ENCODE results near the gene CNPY2. TPM values are rescaled to one million over a fixed set of nuclear protein-coding genes. Genes with fewer than 3 reads are reported as not detected.

Gene CNPY2
- total RNA-seq, 2 donors from 2014 or later, result 183 to 198 TPM

DNA sequence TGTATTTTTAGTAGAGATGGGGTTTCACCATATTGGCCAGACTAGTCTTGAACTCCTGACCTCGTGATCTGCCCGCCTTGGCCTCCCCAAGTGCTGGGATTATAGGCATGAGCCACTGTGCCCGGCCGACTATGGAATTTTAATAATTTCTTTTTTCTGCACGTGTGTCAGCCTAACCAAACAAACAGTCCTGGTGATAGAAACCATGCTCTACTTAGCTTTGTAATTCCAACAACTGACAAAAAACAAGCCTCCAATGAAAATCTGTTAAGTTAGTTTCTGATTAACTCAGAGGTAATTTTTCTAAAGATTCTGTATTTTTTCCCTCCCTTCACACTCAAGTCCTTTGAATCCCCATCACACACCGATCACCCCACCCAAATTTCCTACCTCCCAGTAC lies 33.8 kb downstream of the CNPY2 start:
- Histone ChIP-seq H3K9ac (ENCODE audit: extremely low read depth, low read length, poor library complexity, severe bottlenecking) (no peak overlapping the region), H3K9me3 (ENCODE audit: control insufficient read depth, low read length) (no peaks in the 10 kb centered on the region), H3K27me3 (ENCODE audit: control insufficient read depth, insufficient read depth, low read length, poor library complexity, severe bottlenecking) (no peaks in the 10 kb centered on the region), H3K36me3 (ENCODE audit: control insufficient read depth, insufficient read depth, low read length) (peaks cover 69% of the 10 kb centered on the region), H3K27ac (ENCODE audit: low read depth, low read length) (no peak overlapping the region), H3K4me1 (ENCODE audit: control insufficient read depth, insufficient read depth, low read length) (no peaks in the 10 kb centered on the region), H3K4me3 (ENCODE audit: low read length) (no peak overlapping the region)
- no peak for DNase-seq
- Mint-ChIP-seq H3K4me3 (no peak overlapping the region), H3K9me3 (no peaks in the 10 kb centered on the region), H3K27me3 (ENCODE audit: insufficient read depth) (no peaks in the 10 kb centered on the region), H3K4me1 (no peaks in the 10 kb centered on the region), H3K36me3 (ENCODE audit: low read depth) (peaks cover 55% of the 10 kb centered on the region), H3K27ac (no peak overlapping the region)
- 95 to 96% methylated on average over 5 to 6 of the region's 6 CpGs for WGBS, 2 experiments (ENCODE audit: insufficient coverage in 1 of 2, insufficient read length in 1 of 2)
- TF ChIP-seq, protein P1, sequence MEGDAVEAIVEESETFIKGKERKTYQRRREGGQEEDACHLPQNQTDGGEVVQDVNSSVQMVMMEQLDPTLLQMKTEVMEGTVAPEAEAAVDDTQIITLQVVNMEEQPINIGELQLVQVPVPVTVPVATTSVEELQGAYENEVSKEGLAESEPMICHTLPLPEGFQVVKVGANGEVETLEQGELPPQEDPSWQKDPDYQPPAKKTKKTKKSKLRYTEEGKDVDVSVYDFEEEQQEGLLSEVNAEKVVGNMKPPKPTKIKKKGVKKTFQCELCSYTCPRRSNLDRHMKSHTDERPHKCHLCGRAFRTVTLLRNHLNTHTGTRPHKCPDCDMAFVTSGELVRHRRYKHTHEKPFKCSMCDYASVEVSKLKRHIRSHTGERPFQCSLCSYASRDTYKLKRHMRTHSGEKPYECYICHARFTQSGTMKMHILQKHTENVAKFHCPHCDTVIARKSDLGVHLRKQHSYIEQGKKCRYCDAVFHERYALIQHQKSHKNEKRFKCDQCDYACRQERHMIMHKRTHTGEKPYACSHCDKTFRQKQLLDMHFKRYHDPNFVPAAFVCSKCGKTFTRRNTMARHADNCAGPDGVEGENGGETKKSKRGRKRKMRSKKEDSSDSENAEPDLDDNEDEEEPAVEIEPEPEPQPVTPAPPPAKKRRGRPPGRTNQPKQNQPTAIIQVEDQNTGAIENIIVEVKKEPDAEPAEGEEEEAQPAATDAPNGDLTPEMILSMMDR (conservative IDR thresholded peaks at IDR 0.05), result no peak

DNA sequence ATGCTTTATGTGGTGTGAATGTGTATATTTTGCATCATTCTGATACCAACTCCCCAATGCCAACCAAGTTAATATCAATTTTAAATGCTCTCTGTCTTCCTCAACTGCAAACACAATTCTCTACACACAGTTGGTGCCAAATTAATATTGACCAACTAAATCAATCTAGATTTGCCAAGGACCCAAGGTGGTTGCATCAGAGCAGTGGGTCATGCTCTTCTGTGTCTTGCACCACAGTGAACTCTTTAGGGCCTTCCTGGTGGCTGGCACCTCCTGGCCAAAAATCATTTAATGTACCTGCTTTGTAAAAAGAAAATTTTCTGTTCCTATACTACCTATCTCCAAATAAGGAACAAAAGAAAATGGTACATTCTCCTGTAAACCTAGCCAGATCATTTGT lies 34.9 kb downstream of the CNPY2 start:
- DNase-seq, result no peak
- no peak overlapping the region for H3K27ac Mint-ChIP-seq
- H3K4me1 Mint-ChIP-seq, result no peaks in the 10 kb centered on the region
- Histone ChIP-seq H3K27me3 (ENCODE audit: control insufficient read depth, insufficient read depth, low read length, poor library complexity, severe bottlenecking) (no peaks in the 10 kb centered on the region), H3K36me3 (ENCODE audit: control insufficient read depth, insufficient read depth, low read length) (peaks cover 73% of the 10 kb centered on the region), H3K4me1 (ENCODE audit: control insufficient read depth, insufficient read depth, low read length) (no peaks in the 10 kb centered on the region), H3K9me3 (ENCODE audit: control insufficient read depth, low read length) (no peaks in the 10 kb centered on the region), H3K4me3 (ENCODE audit: low read length) (no peak overlapping the region), H3K9ac (ENCODE audit: extremely low read depth, low read length, poor library complexity, severe bottlenecking) (no peak overlapping the region), H3K27ac (ENCODE audit: low read depth, low read length) (no peak overlapping the region)
- no peaks in the 10 kb centered on the region for H3K9me3 Mint-ChIP-seq
- no peaks in the 10 kb centered on the region for H3K27me3 Mint-ChIP-seq (ENCODE audit: insufficient read depth)
- TF ChIP-seq, protein P1 (conservative IDR thresholded peaks at IDR 0.05), result no peak
- peaks cover 58% of the 10 kb centered on the region for H3K36me3 Mint-ChIP-seq (ENCODE audit: low read depth)
- no peak overlapping the region for H3K4me3 Mint-ChIP-seq

DNA sequence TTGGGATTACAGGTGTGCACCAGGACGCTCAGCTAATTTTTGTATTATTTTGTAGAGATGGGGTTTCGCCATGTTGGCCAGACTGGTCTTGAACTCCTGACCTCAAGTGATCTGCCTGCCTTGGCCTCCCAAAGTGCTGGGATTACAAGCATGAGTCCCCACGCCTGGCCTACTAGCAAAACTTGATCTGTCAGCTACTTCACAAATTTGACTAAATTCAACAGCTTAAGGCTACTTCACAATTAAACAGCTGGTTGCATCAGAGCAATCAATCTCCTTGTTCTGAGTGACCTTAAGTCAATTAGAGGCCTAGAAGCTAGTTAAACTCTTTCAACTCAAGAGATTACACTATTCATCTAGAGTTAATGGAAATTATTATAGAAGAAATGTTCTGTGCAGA lies 36.9 kb downstream of the CNPY2 start:
- WGBS, 2 experiments (ENCODE audit: insufficient coverage in 1 of 2, insufficient read length in 1 of 2), result 95 to 100% methylated on average over 1 to 3 of the region's 3 CpGs
- TF ChIP-seq, protein P1 (conservative IDR thresholded peaks at IDR 0.05), result no peak
- H3K9ac ChIP-seq (ENCODE audit: extremely low read depth, low read length, poor library complexity, severe bottlenecking), result no peak overlapping the region
- H3K4me1 ChIP-seq (ENCODE audit: control insufficient read depth, insufficient read depth, low read length), result no peaks in the 10 kb centered on the region
- peaks cover 65% of the 10 kb centered on the region for H3K36me3 Mint-ChIP-seq (ENCODE audit: low read depth)
- H3K4me3 Mint-ChIP-seq, result no peak overlapping the region
- H3K4me3 ChIP-seq (ENCODE audit: low read length), result no peak overlapping the region
- no peaks in the 10 kb centered on the region for H3K27me3 Mint-ChIP-seq (ENCODE audit: insufficient read depth)
- H3K36me3 ChIP-seq (ENCODE audit: control insufficient read depth, insufficient read depth, low read length), result peaks cover 78% of the 10 kb centered on the region
- DNase-seq, result no peak
- H3K4me1 Mint-ChIP-seq, result no peaks in the 10 kb centered on the region
- H3K9me3 ChIP-seq (ENCODE audit: control insufficient read depth, low read length), result no peaks in the 10 kb centered on the region
- H3K9me3 Mint-ChIP-seq, result no peaks in the 10 kb centered on the region
- H3K27me3 ChIP-seq (ENCODE audit: control insufficient read depth, insufficient read depth, low read length, poor library complexity, severe bottlenecking), result no peaks in the 10 kb centered on the region
- no peak overlapping the region for H3K27ac ChIP-seq (ENCODE audit: low read depth, low read length)
- no peak overlapping the region for H3K27ac Mint-ChIP-seq
